NOMO-1 treated with DMSO at 0.1 percent for 48 hours (cell line): ENCODE data around the gene VPS45.
"Not testable (repeated sequence)": the region's sequence is repeated elsewhere in the genome, so short reads cannot be mapped to it uniquely, and the experiment has no call there.

ENCODE experiments used
- DNase-seq: peaks from one replicate; lab custom pipeline; 2025; ENCODE audit not compliant: unreplicated experiment; lab: John Stamatoyannopoulos, UW

Gene VPS45

DNA sequence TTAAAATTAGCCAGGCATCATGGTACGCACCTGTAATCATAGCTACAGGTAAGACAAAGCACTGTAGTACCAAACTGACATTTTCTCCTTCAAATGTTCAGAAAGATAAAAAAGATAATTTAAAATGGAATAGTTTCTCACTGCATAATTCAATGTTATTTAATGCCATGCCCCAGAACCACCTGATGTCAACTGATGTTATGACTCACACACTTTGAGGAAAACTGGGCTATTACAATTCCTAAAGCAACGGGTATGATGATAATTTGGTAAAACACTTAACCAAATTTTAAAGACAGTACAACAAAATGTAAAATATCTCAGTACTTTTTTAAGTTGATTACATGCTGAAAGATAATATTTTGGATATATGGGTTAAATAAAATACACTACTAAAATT, 59.2 kb downstream of the VPS45 start:
- DNase-seq, result no peak

DNA sequence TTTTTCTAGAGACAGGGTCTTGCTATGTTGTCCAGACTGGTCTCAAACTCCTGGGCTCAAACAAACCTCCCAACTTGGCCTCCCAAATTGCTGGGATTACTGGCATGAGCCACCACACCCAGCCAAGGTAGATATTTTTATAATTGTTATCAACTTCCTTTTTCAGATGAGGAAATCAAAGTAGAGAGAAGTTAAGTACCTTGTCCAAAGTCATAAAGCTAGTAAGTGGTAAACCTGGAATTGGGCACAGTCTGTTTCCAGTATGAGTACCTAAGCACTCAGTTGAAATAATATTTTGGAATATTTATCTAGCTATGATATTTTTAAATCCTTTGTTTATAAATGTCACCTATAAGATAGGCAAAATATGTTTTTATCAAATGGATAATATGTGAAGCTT, 59.9 kb downstream of the VPS45 start:
- no peak for DNase-seq

- DNase-seq, result no peak
Measured at GRCh38 chr1:150127868-150128267, 60.3 kb downstream of the VPS45 start.

DNA sequence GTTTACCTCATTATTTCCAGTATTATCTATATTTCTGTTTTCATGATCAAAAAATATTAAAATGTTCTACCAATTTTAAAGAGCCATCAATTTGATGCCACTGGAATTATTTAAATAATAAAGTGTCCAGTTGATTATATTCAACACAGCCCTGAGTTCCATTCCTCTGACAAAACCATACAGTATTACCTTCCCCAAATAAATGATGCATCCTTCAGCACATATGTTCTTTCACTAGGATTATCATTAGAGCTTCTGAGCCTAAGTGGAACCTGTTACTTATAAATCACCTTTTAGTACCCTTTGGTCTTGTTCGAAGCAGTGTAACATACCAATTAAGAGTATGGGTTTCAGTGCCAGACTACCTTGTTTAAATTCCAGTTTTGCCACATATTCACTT, 64.8 kb downstream of the VPS45 start:
- DNase-seq, result no peak

- DNase-seq, result no peak
Measured at GRCh38 chr1:150134537-150134936, 67.0 kb downstream of the VPS45 start.

GRCh38 chr1:150135400-150135799, 67.8 kb downstream of the VPS45 start:
- not testable (repeated sequence) for DNase-seq

GRCh38 chr1:150138044-150138443, 70.5 kb downstream of the VPS45 start:
- DNase-seq, result no peak

GRCh38 chr1:150141452-150141851, 73.9 kb downstream of the VPS45 start:
- DNase-seq, result no peak

DNA sequence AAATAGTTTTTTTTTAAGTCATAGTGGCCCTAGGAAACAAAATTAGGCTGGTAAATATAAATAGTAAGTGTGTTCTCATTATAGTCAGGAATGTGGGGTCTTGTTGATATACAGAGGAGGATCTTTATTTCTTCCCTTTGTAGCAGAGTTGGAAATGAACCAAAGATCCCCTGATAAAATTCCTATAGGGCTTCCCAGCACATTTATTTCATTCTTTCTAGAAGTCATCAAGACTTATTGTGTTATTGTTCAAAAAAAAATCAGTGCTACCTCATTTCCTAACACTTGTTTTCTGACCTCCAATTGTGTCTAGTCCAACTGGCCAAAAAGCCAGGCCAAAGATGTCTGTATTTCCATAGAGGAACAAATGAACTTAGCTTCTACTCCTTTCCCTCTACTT, 74.5 kb downstream of the VPS45 start:
- DNase-seq, result no peak

- DNase-seq, result no peak
Measured at GRCh38 chr1:150144606-150145005, 77.0 kb downstream of the VPS45 start.

DNA sequence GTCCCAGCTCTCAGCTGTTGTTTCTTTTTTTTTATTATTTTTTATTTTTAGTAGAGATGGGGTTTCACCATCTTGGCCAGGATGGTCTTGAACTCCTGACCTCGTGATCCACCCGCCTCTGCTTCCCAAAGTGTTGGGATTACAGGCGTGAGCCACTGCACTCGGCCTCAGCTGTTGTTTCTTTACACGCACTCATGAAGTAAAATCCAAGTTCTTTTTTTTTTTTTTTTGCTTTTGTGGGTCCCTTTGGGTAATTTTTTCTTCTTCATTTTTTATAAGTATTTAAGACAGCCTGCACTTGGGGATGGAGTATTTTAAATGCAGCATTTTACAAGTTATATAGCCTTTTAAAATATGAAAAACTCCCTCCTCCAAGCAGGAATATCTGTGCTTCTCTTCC, 78.4 kb downstream of the VPS45 start:
- DNase-seq, result not testable (repeated sequence)

- no peak for DNase-seq
Measured at GRCh38 chr1:150146849-150147542, 79.4 kb downstream of the VPS45 start.

DNA sequence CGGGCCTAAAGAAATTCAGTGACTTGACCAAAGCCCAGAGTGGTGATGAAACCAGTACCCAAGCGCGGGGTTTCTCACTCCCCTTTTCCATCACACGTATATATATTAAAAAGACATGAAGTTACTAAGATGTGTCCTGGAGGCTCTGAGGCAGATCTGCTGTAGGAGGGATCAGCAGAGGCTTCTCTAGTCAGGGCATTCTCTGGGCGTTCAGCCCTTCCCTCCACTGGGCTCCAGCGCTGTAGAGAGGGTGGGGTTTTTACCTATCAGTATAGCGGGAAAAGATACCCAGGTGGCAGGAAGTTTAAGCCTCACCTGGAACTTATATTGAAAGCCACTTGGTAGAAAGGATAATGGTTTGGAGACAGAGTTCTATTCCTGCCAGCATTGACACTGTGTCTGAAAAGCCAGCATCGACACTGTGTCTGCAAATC, 81.3 kb downstream of the VPS45 start:
- DNase-seq, result no peak

DNA sequence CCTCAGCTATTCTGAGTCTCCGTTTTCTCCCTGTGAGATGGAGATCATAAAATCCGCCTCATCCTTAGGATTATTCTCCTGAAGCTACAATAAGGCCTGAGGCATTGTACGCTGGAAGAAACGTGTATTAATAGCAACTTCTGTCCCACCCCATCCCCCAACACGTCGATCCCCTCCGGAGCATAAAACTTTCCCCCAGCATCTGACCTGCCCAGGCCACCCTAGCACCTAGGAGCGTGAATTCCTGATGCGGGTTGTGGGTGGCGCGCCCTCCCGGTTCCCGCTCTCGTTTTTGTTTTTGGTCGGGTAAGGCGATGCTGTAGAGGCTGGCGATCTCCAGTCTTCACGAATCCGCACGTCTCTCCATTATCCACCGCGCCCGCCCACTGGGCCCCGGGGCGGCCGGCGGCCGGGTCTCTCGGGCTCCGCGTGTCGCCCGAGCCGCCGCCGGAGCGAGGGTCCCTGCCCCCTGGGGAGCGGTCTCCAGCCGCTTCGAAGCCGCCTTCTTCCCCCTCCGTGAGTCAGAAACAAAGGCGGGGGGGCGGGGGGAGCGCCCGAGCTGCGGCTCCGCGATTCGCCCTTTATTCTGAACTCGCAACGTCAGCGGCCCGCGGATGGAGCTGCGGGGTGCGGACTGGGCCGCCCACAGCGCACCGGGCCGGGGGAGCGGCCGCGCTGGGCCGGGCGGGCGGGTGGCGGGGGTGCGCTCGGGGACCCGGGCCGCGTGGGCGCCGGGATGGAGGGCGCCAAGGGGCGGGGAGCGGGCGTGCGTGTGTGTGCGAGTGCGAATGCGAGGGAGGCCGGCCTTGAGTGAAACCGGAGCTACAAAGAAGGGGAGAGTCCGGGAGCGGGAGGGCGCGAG, 81.9 kb downstream of the VPS45 start, which contains the start of gene PLEKHO1:
TSS of gene PLEKHO1 (plus strand) at position 646 of the 862 bp plus-strand sequence. CDS start 342 bp downstream, outside the sequence.
- no peak for DNase-seq

DNA sequence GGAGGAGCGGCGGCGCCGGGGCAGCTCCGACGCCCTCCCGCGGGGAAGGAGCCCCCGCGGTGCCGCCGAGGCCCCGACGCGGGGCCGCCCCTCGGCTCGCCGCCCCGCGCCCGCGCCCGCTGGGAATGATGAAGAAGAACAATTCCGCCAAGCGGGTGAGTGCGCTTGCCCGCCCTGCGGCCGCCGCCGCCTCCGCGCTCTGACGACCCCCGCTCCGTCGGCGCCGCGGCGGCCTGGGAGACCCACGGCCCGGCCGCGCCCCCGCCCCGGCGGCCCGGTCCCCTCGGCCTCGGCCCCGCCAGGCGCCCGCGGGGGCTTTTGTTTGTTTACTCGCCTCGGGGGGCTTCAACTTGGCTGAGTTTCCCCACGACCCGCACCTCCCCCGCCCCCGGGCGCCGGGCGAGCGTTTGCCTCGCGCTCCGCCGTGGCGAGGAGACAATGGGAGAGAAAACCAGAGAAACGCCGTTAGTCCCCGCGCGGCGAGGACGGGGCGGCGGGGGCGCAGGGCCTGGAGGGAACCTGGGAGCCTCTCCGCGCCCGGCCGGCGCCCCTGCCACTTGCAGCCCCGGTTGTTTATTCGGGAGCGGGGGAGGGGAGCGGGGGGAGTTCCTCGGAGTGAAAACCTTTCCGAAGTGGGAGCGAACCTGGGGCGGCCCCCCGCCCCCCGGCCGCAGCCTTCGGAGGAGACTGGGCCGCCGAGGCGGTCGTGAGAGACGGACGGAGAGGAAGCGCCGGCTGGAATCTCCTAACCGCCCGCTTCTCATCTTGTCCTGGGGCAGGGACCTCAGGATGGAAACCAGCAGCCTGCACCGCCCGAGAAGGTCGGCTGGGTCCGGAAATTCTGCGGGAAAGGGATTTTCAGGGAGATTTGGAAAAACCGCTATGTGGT, 82.8 kb downstream of the VPS45 start:
- no peak for DNase-seq

- DNase-seq, result no peak
Measured at GRCh38 chr1:150151291-150152181, 84.0 kb downstream of the VPS45 start.

GRCh38 chr1:150152182-150152536, 84.6 kb downstream of the VPS45 start:
- no peak for DNase-seq

DNA sequence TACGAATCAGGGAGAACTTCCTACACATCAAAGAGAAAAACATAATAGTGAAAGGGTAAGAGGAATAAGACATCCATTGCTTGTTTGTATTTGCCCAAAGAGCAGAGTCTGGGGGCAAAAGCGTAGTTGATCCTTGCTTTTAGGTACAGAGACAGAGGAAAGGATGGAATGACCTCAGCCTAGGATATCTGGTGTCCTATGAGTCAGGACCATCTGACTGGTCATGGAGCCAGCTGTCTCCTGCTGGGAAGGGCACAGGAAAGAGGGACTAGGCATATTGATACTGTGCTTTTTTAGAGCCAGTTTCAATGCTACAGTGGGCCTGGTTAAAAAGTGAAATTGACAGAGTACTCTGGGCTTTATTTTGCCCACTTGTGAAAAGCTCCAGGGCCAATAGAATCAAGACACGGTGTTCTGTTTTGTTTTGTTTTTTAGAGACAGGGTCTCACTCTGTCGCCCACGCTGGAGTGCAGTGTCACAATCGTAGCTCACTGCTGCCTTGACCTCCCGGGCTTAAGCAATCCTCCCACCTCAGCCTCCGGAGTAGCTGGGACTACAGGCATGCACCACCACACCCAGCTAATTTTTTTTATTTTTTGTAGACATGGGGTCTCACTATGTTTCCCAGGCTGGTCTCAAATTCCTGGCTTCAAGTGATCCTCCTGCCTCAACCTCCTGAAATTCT, 85.3 kb downstream of the VPS45 start:
- DNase-seq, result no peak

- no peak for DNase-seq
Measured at GRCh38 chr1:150154143-150154542, 86.6 kb downstream of the VPS45 start.
